GM12875 (cell line): Measurements from ENCODE around the gene BTG4.

Source experiments
- H3K4me3 ChIP-seq: one replicate; pipeline ENCODE4 v1.5.1; 2011; ENCODE audit warnings: low read depth, low read length, control low read depth
- CTCF ChIP-seq: IDR thresholded peaks from 2 replicates; pipeline ENCODE4 v1.5.1; 2011; ENCODE audit warnings: low read depth, mild to moderate bottlenecking, control low read depth, inconsistent platforms, low read length, moderate library complexity, borderline replicate concordance; ENCODE audit not compliant: insufficient read depth

The BTG4 gene

GRCh38 chr11:111462329-111462728 lies 49.9 kb downstream of the BTG4 start:
- no peak for TF ChIP-seq CTCF
- H3K4me3 ChIP-seq: no peak overlapping the region

GRCh38 chr11:111461460-111462235 lies 50.5 kb downstream of the BTG4 start:
- no peak for TF ChIP-seq CTCF
- H3K4me3 ChIP-seq: no peak overlapping the region

DNA sequence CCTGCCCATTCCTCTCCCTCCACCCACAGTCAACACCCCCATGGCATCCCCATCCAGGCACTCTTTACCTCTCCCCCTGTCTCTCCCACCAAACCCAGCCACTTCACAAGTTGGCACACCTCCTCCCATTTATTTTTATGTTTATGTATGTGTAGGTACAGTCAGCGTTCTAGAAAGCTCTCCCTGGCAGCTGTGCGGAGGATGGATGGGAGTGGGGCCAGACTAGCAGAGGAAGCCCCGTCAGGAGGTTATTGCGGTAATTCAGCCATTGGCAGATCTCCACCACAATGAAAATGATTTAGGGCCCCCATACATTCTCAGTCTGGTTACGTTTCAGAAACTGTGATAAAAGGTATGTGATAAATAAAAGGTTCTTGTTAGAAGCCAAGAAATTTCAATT lies 51.3 kb downstream of the BTG4 start:
- no peak for TF ChIP-seq CTCF
- no peak overlapping the region for H3K4me3 ChIP-seq

GRCh38 chr11:111460340-111460739 lies 51.8 kb downstream of the BTG4 start:
- no peak for TF ChIP-seq CTCF

DNA sequence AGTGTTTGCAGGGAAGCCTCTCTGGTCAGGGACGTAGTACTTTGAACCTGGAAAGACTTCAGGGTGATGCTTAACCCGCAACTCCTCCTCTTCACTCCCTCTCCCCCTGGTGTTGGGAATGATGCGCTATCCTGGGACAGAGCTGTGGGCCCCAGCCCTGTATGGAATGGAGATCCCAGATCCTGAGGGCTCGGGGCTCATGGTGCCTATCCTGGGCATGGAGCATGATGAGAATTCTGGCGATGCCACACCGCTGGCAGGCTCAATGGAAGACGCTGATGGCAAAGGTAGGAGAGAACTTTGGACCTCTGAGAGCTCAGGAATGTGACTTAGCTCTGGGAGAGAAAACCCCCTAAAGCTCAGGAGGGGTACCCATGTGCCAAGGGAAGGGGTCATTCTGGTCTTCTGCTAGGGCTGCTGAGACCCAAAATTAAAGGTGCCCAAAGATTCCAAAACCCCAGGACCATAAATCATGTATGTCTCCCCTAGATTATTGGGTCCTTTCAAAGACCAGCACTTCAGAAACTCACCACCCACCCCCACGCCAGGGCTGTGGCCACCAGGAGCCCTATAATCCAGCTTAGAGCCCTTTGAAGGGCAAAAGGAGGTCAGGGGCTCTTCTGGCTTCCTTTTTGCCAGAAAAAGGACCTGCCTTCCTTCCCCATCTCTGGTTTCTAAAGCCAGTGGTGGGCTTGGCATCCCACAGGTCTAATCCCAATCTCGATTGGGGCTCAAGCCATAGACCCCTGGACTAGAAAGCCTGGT lies 52.5 kb downstream of the BTG4 start:
- no peak for TF ChIP-seq CTCF
- no peak overlapping the region for H3K4me3 ChIP-seq

More at GRCh38 chr11:111460340-111460739, 51.8 kb downstream of the BTG4 start:
- H3K4me3 ChIP-seq: no peak overlapping the region

DNA sequence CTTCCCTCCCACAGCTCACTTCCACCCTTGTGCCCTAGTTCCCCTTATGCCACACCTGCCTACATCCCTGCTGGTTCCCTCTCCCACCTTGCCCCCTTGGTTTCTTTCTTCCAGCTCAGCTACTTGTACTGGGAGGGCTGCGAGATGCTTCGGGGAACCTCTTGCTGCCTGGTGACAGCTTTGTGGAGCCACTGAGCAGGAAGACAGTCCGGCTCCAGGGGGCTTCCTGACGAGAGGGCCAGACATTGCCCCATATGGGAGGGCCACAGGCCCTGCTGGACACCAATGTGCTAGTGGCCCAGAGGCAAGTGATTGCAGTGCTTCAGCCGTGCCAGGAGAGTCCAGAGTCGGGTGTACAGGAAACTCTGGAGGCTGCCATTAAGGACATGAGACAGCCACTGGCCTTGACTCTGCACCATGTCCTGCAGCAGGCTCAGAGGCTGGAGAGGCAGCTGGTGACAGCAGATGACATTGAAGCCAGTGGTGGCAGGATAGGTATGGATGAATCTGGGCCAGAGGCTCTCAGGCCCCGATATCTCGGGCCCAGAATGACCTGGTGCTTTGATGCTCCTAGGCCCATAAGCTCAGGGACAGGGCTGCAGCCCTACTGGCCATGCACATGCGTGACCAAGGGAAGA lies 54.3 kb downstream of the BTG4 start:
- H3K4me3 ChIP-seq: no peak overlapping the region
- no peak for TF ChIP-seq CTCF
